Astrocyte (in vitro differentiated cells and primary cell): ENCODE measurements around the gene CCDC88B.

ENCODE experiments used
- EZH2 ChIP-seq: IDR thresholded peaks from 2 replicates; pipeline ENCODE4 v1.6.1; 2012; ENCODE audit warnings: mild to moderate bottlenecking, low read length, inconsistent platforms; ENCODE audit not compliant: insufficient read depth
- TF ChIP-seq, protein P1 (sequence below): IDR thresholded peaks from 2 replicates; pipeline ENCODE4 v1.5.1; 2011; ENCODE audit warnings: low read depth, mild to moderate bottlenecking, inconsistent platforms, low read length, moderate library complexity; ENCODE audit not compliant: insufficient read depth

DNA sequence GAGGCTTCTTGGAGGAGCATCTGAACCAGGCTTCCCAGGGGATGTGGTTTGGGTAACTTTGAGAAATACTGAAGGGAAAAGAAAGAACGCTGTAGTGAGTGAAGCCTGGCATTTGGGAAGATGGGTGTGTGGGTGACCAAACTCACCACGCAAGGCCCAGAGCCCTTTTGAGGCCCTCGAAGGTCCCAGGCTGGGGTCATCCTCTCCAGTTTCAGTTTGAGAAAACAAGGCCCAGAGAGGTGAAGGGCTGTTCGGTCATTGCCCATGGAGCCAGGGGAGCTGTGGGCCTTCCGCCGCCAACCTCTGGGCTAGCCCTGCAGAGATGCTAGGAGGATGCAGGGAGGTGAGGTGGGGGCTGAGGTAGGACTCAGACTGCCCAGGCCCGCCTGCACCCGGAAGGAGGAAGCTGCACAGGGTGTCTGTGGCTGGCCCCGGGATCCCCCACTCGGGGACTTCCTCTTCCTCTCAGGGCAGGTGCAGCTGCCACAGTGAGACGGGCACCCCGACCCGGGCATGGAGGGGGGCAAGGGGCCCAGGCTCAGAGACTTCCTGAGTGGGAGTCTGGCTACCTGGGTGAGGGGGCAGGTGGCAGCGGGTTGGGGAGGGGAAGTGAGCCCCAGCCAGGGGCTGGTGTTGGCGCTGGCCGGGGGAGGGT, at the start of gene CCDC88B:
- TF ChIP-seq, protein P1, sequence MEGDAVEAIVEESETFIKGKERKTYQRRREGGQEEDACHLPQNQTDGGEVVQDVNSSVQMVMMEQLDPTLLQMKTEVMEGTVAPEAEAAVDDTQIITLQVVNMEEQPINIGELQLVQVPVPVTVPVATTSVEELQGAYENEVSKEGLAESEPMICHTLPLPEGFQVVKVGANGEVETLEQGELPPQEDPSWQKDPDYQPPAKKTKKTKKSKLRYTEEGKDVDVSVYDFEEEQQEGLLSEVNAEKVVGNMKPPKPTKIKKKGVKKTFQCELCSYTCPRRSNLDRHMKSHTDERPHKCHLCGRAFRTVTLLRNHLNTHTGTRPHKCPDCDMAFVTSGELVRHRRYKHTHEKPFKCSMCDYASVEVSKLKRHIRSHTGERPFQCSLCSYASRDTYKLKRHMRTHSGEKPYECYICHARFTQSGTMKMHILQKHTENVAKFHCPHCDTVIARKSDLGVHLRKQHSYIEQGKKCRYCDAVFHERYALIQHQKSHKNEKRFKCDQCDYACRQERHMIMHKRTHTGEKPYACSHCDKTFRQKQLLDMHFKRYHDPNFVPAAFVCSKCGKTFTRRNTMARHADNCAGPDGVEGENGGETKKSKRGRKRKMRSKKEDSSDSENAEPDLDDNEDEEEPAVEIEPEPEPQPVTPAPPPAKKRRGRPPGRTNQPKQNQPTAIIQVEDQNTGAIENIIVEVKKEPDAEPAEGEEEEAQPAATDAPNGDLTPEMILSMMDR: no peak
- TF ChIP-seq EZH2: no peak
